Measurements from ENCODE around the gene RNF213.
"Not testable (repeated sequence)": the region's sequence is repeated elsewhere in the genome, so short reads cannot be mapped to it uniquely, and the experiment has no call there.

RNF213 gene

DNA sequence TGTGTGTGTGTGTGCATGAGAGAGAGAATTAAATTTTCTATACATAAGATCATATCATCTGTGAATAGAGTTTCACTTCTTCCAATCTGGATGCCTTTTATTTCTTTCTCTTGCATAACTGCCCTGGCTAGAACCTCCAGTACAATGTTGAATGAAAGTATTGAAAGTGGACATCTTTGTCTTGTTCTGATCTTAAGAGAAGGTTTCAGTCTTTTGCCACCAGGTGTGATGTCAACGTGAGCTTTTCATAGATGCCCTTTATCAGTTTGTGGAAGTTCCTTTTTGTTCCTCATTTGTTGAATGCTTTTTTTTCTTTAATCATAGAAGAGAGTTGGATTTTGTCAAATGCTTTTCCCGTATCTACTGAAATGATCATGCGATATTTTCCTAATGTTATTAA, 63.3 kb downstream of the RNF213 start:
- H3K36me3 ChIP-seq (ENCODE audit: insufficient read depth, low read length): peaks cover 75% of the 10 kb centered on the region; the same call in 1 of the 2 replicates
- TF ChIP-seq, protein P1, sequence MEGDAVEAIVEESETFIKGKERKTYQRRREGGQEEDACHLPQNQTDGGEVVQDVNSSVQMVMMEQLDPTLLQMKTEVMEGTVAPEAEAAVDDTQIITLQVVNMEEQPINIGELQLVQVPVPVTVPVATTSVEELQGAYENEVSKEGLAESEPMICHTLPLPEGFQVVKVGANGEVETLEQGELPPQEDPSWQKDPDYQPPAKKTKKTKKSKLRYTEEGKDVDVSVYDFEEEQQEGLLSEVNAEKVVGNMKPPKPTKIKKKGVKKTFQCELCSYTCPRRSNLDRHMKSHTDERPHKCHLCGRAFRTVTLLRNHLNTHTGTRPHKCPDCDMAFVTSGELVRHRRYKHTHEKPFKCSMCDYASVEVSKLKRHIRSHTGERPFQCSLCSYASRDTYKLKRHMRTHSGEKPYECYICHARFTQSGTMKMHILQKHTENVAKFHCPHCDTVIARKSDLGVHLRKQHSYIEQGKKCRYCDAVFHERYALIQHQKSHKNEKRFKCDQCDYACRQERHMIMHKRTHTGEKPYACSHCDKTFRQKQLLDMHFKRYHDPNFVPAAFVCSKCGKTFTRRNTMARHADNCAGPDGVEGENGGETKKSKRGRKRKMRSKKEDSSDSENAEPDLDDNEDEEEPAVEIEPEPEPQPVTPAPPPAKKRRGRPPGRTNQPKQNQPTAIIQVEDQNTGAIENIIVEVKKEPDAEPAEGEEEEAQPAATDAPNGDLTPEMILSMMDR (conservative IDR thresholded peaks at IDR 0.05; ENCODE audit: low read length): no peak
- no peak for TF ChIP-seq EZH2phosphoT487 (IDR thresholded peaks at IDR 0.05; ENCODE audit: borderline replicate concordance)
- no peaks in the 10 kb centered on the region for H3K9me3 ChIP-seq (ENCODE audit: insufficient read depth, low read depth, low read length)

DNA sequence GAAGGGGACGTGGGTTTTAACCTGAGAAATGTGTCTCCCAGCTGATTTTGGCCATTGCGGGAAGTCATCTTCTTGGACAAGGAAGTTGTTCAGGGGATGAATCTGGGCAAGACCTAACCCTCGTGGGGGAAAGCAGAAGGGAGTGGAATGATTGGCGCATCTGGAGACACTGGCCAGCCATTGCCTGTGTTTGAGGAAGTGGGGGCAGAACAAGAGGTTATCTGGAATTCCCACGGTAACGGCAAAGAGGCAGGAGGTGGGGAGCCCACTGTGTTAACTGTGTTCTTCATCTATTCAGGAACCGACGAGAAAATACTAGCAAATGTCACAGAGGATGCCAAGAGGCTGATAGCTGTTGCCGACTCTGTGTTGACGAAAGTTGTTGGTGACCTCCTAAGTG, 66.9 kb downstream of the RNF213 start:
- H3K9ac ChIP-seq (ENCODE audit: low read depth, low read length, poor library complexity, severe bottlenecking): no peak overlapping the region
- TF ChIP-seq, protein P1 (conservative IDR thresholded peaks at IDR 0.05; ENCODE audit: low read length): no peak
- TF ChIP-seq EZH2phosphoT487 (IDR thresholded peaks at IDR 0.05; ENCODE audit: borderline replicate concordance): no peak
- no peak overlapping the region for H3K4me2 ChIP-seq (ENCODE audit: low read depth, low read length, poor library complexity, severe bottlenecking)
- no peak overlapping the region for H3K4me3 ChIP-seq (ENCODE audit: low read length, poor library complexity, severe bottlenecking)
- no peaks in the 10 kb centered on the region for H3K9me2 ChIP-seq (replicated peaks; ENCODE audit: low read depth, low read length)
- no peaks in the 10 kb centered on the region for H3K4me1 ChIP-seq (ENCODE audit: insufficient read depth, low read length, poor library complexity, severe bottlenecking)
- no peaks in the 10 kb centered on the region for H3K9me3 ChIP-seq (ENCODE audit: insufficient read depth, low read depth, low read length)
- H3K79me2 ChIP-seq (ENCODE audit: insufficient read depth, low read length): no peaks in the 10 kb centered on the region
- H3F3A ChIP-seq (ENCODE audit: low read depth): no peaks in the 10 kb centered on the region
- no peaks in the 10 kb centered on the region for H3K27me3 ChIP-seq (ENCODE audit: insufficient read depth, low read length, poor library complexity, severe bottlenecking)
- no peak overlapping the region for H2AFZ ChIP-seq (ENCODE audit: low read length)
- H4K20me1 ChIP-seq (ENCODE audit: insufficient read depth, low read length, poor library complexity, severe bottlenecking): no peaks in the 10 kb centered on the region
- peaks cover 74% of the 10 kb centered on the region; the same call in 1 of the 2 replicates for H3K36me3 ChIP-seq (ENCODE audit: insufficient read depth, low read length)

More for the DNA sequence above, 63.3 kb downstream of the RNF213 start:
- no peaks in the 10 kb centered on the region for H3F3A ChIP-seq (ENCODE audit: low read depth)
- H2AFZ ChIP-seq (ENCODE audit: low read length): no peak overlapping the region
- no peaks in the 10 kb centered on the region for H4K20me1 ChIP-seq (ENCODE audit: insufficient read depth, low read length, poor library complexity, severe bottlenecking)
- no peaks in the 10 kb centered on the region for H3K79me2 ChIP-seq (ENCODE audit: insufficient read depth, low read length)
- no peaks in the 10 kb centered on the region for H3K27me3 ChIP-seq (ENCODE audit: insufficient read depth, low read length, poor library complexity, severe bottlenecking)
- no peak overlapping the region for H3K4me3 ChIP-seq (ENCODE audit: low read length, poor library complexity, severe bottlenecking)
- H3K4me1 ChIP-seq (ENCODE audit: insufficient read depth, low read length, poor library complexity, severe bottlenecking): no peaks in the 10 kb centered on the region
- H3K9ac ChIP-seq (ENCODE audit: low read depth, low read length, poor library complexity, severe bottlenecking): no peak overlapping the region
- no peaks in the 10 kb centered on the region for H3K9me2 ChIP-seq (replicated peaks; ENCODE audit: low read depth, low read length)
- H3K4me2 ChIP-seq (ENCODE audit: low read depth, low read length, poor library complexity, severe bottlenecking): no peak overlapping the region

DNA sequence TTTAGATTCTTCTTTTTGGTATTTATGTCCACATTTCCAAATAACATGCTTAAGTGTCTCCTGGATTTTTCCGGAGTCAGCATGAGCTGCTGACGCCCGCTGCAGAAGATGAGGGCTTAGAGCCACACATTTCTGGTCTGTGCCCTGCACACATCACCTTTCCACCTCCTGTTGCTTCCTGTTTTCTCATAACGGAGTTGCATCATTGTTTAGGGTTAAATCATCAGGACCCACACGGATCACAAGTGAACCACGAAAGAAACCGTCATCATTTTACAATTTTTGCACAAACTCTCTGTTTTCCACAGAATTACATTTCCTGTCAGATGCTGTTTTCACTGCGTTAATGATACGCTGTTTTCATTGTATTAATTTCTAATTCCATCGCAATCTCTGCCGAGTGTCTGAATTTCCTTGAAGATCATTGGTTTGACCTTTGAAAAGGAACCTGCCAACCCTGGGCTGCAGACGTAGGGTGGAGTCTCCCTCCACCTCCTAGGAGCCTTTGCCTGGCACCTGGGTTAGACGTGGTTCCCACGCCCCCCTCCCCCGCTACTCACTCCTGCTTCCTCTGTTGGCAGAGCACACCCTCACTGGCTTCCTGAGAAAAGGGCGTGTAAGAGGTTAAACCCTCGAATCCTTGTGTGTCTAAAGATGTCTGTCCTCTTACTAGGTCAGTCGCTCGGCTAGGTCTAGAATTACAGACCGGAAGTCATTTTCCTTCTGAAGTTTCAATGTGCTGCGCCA, 68.2 kb downstream of the RNF213 start:
- Histone ChIP-seq H3K36me3 (ENCODE audit: insufficient read depth, low read length) (peaks cover 70% of the 10 kb centered on the region; the same call in 1 of the 2 replicates), H3K4me2 (ENCODE audit: low read depth, low read length, poor library complexity, severe bottlenecking) (no peak overlapping the region), H4K20me1 (ENCODE audit: insufficient read depth, low read length, poor library complexity, severe bottlenecking) (no peaks in the 10 kb centered on the region), H2AFZ (ENCODE audit: low read length) (no peak overlapping the region), H3K79me2 (ENCODE audit: insufficient read depth, low read length) (no peaks in the 10 kb centered on the region), H3K4me1 (ENCODE audit: insufficient read depth, low read length, poor library complexity, severe bottlenecking) (no peaks in the 10 kb centered on the region), H3F3A (ENCODE audit: low read depth) (no peaks in the 10 kb centered on the region), H3K9me2 (replicated peaks; ENCODE audit: low read depth, low read length) (no peaks in the 10 kb centered on the region), H3K9ac (ENCODE audit: low read depth, low read length, poor library complexity, severe bottlenecking) (no peak overlapping the region), H3K9me3 (ENCODE audit: insufficient read depth, low read depth, low read length) (no peaks in the 10 kb centered on the region), H3K27me3 (ENCODE audit: insufficient read depth, low read length, poor library complexity, severe bottlenecking) (no peaks in the 10 kb centered on the region), H3K4me3 (ENCODE audit: low read length, poor library complexity, severe bottlenecking) (no peak overlapping the region)
- no peak for TF ChIP-seq EZH2phosphoT487 (IDR thresholded peaks at IDR 0.05; ENCODE audit: borderline replicate concordance)
- TF ChIP-seq, protein P1 (conservative IDR thresholded peaks at IDR 0.05; ENCODE audit: low read length): no peak

DNA sequence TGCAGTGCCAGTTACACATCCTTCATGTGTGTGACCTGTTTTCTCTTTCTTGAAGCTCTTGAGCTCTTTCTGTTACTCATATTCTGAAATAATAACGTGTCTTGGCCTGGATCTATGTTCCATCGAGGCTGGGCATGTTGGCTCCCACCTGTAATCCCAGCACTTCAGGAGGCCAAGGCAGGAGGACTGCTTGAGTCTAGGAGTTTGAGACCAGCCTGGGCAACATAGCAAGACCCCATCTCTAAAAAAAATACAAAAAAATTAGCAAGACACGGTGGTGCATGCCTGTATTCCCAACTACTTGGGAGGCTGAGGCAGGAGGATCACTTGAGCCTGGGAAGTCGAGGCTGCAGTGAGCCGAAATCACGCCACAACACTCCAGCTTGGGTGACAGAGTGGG, 68.8 kb downstream of the RNF213 start:
- not testable (repeated sequence) for H4K20me1 ChIP-seq (ENCODE audit: insufficient read depth, low read length, poor library complexity, severe bottlenecking); H3K79me2 ChIP-seq (ENCODE audit: insufficient read depth, low read length); H3K9me3 ChIP-seq (ENCODE audit: insufficient read depth, low read depth, low read length); H3K4me2 ChIP-seq (ENCODE audit: low read depth, low read length, poor library complexity, severe bottlenecking); H3K4me3 ChIP-seq (ENCODE audit: low read length, poor library complexity, severe bottlenecking); H3K9ac ChIP-seq (ENCODE audit: low read depth, low read length, poor library complexity, severe bottlenecking); H3K27me3 ChIP-seq (ENCODE audit: insufficient read depth, low read length, poor library complexity, severe bottlenecking); H3F3A ChIP-seq (ENCODE audit: low read depth); H3K9me2 ChIP-seq (replicated peaks; ENCODE audit: low read depth, low read length); H2AFZ ChIP-seq (ENCODE audit: low read length); H3K4me1 ChIP-seq (ENCODE audit: insufficient read depth, low read length, poor library complexity, severe bottlenecking)
- peaks cover 71% of the 10 kb centered on the region; the same call in 1 of the 2 replicates for H3K36me3 ChIP-seq (ENCODE audit: insufficient read depth, low read length)
